ENCODE measurements around the gene REEP1.

GRCh38 chr2:86330001-86330400, 7.4 kb downstream of the REEP1 start:
- no peak for TF ChIP-seq POLR2A (IDR thresholded peaks at IDR 0.05; ENCODE audit: low read depth, low read length)
- TF ChIP-seq POLR2AphosphoS5 (IDR thresholded peaks at IDR 0.05; ENCODE audit: low read depth, low read length), result no peak
